ENCODE measurements around the gene MPRIP. TPM values are rescaled to one million over a fixed set of nuclear protein-coding genes. Genes with fewer than 3 reads are reported as not detected.

Gene MPRIP
- total and polyA plus RNA-seq, 2 donors (not counting 3 experiments of a cell fraction or from before 2014, with no cell fraction given) = 94.6 to 246 TPM

- TF ChIP-seq POLR2AphosphoS5 (IDR thresholded peaks at IDR 0.05; ENCODE audit: insufficient read depth, low read depth, low read length) = no peak
- DNase-seq (ENCODE audit: low read depth, low spot score) (no peak), FAIRE-seq (no peak)
- H3K9me3 ChIP-seq (replicated peaks; ENCODE audit: control insufficient read depth, insufficient read depth, low read length) = no peaks in the 10 kb centered on the region
- dilution Hi-C loops (cut with MboI; ENCODE audit: extremely low pct_ligation_motif_present, low sequenced_read_pairs) = no loop called here
- no peak overlapping the region for H3K4me3 ChIP-seq (replicated peaks in 1 of 3; ENCODE audit: insufficient read depth in 1 of 3, low read depth in 1 of 3, low read length in 3 of 3)
- intact Hi-C loops (cut with micrococcal nuclease) = no loop called here
- no peak overlapping the region for H3K4me2 ChIP-seq (ENCODE audit: insufficient read depth, low read length)
- no peak overlapping the region for H3K9ac ChIP-seq (replicated peaks; ENCODE audit: extremely low read depth, insufficient read depth, low read length)
- no peak overlapping the region for H3K27ac ChIP-seq (ENCODE audit: insufficient read depth, low read depth, low read length)
- H3K36me3 ChIP-seq (ENCODE audit: control insufficient read depth in 2 of 2, extremely low read depth in 1 of 2, insufficient read depth in 2 of 2, low read length in 2 of 2) = peaks cover 22 to 77% of the 10 kb centered on the region in 2 experiments
- H4K20me1 ChIP-seq (replicated peaks; ENCODE audit: control insufficient read depth, extremely low read depth, insufficient read depth, low read length) = no peaks in the 10 kb centered on the region
- BruUV-seq (replicated peaks) = no TSS peak
- no peaks in the 10 kb centered on the region for H3K27me3 ChIP-seq (ENCODE audit: control insufficient read depth in 2 of 2, insufficient read depth in 2 of 2, low read length in 2 of 2)
- H2AFZ ChIP-seq (ENCODE audit: low read depth, low read length) = no peak overlapping the region
- POLR2A ChIA-PET = no interaction called here
- no peaks in the 10 kb centered on the region for H3K4me1 ChIP-seq (ENCODE audit: control insufficient read depth, extremely low read depth, insufficient read depth, low read length)
- H3K9me1 ChIP-seq (replicated peaks; ENCODE audit: control insufficient read depth, extremely low read depth, insufficient read depth, low read length) = no peaks in the 10 kb centered on the region
- no peaks in the 10 kb centered on the region for H3K79me2 ChIP-seq (ENCODE audit: control insufficient read depth, insufficient read depth, low read length)
- CTCF ChIA-PET = no interaction called here
These were observed 175.7 kb downstream of the MPRIP start for GRCh38 chr17:17217995-17218394.

GRCh38 chr17:17220529-17220928, 178.3 kb downstream of the MPRIP start:
- no peak for DNase-seq (ENCODE audit: low read depth, low spot score)
- CTCF ChIA-PET = interaction anchor here (0.5 to 1.1 kb wide), 2 partner anchors 79 to 220 kb away, joined by 3 to 4 read pairs; no protein-coding TSS in a partner anchor
- no peaks in the 10 kb centered on the region for H3K9me3 ChIP-seq (replicated peaks; ENCODE audit: control insufficient read depth, insufficient read depth, low read length)
- dilution Hi-C loops (cut with MboI; ENCODE audit: extremely low pct_ligation_motif_present, low sequenced_read_pairs) = no loop called here
- intact Hi-C loops (cut with micrococcal nuclease) = no loop called here
- H3K4me3 ChIP-seq (replicated peaks in 1 of 3; ENCODE audit: insufficient read depth in 1 of 3, low read depth in 1 of 3, low read length in 3 of 3) = no peak overlapping the region
- no peaks in the 10 kb centered on the region for H3K9me1 ChIP-seq (replicated peaks; ENCODE audit: control insufficient read depth, extremely low read depth, insufficient read depth, low read length)
- no peaks in the 10 kb centered on the region for H3K79me2 ChIP-seq (ENCODE audit: control insufficient read depth, insufficient read depth, low read length)
- FAIRE-seq = no peak
- H3K4me2 ChIP-seq (ENCODE audit: insufficient read depth, low read length) = no peak overlapping the region
- peaks cover 20 to 76% of the 10 kb centered on the region in 2 experiments for H3K36me3 ChIP-seq (ENCODE audit: control insufficient read depth in 2 of 2, extremely low read depth in 1 of 2, insufficient read depth in 2 of 2, low read length in 2 of 2)
- POLR2A ChIA-PET = no interaction called here
- no peaks in the 10 kb centered on the region for H3K27me3 ChIP-seq (ENCODE audit: control insufficient read depth in 2 of 2, insufficient read depth in 2 of 2, low read length in 2 of 2)
- H3K4me1 ChIP-seq (ENCODE audit: control insufficient read depth, extremely low read depth, insufficient read depth, low read length) = no peaks in the 10 kb centered on the region
- H2AFZ ChIP-seq (ENCODE audit: low read depth, low read length) = no peak overlapping the region
- H3K9ac ChIP-seq (replicated peaks; ENCODE audit: extremely low read depth, insufficient read depth, low read length) = no peak overlapping the region
- H4K20me1 ChIP-seq (replicated peaks; ENCODE audit: control insufficient read depth, extremely low read depth, insufficient read depth, low read length) = no peaks in the 10 kb centered on the region
- no peak for TF ChIP-seq EZH2 (IDR thresholded peaks at IDR 0.05; ENCODE audit: borderline replicate concordance, low read depth, low read length, severe bottlenecking)
- TF ChIP-seq GATA2 (IDR thresholded peaks at IDR 0.05; ENCODE audit: insufficient read depth, insufficient read length, low read depth, low read length) = no peak
- H3K27ac ChIP-seq (ENCODE audit: insufficient read depth, low read depth, low read length) = no peak overlapping the region
- BruUV-seq (replicated peaks) = no TSS peak

Data from endothelial cell of umbilical vein (primary cell).